ENCODE results near the gene MKKS. TPM values are rescaled to one million over a fixed set of nuclear protein-coding genes. Genes with fewer than 3 reads are reported as not detected.

The MKKS gene
- total and polyA plus RNA-seq, 2 of the 13 experiments (the other 11 are each of a cell fraction or from before 2014, with no cell fraction given), result 26.7 to 34.5 TPM

- no peak for TF ChIP-seq SP2 (CRISPR knock-in tag; IDR thresholded peaks at IDR 0.05)
- no peak for TF ChIP-seq ZNF282 (IDR thresholded peaks at IDR 0.05; ENCODE audit: partially characterized antibody)
- TF ChIP-seq CCDC6 (CRISPR knock-in tag; IDR thresholded peaks at IDR 0.05), result no peak
- TF ChIP-seq ZNF143 (CRISPR knock-in tag; IDR thresholded peaks at IDR 0.05), result no peak
- no peak for TF ChIP-seq ZFP36L1 (CRISPR knock-in tag; IDR thresholded peaks at IDR 0.05)
- TF ChIP-seq, protein P1, sequence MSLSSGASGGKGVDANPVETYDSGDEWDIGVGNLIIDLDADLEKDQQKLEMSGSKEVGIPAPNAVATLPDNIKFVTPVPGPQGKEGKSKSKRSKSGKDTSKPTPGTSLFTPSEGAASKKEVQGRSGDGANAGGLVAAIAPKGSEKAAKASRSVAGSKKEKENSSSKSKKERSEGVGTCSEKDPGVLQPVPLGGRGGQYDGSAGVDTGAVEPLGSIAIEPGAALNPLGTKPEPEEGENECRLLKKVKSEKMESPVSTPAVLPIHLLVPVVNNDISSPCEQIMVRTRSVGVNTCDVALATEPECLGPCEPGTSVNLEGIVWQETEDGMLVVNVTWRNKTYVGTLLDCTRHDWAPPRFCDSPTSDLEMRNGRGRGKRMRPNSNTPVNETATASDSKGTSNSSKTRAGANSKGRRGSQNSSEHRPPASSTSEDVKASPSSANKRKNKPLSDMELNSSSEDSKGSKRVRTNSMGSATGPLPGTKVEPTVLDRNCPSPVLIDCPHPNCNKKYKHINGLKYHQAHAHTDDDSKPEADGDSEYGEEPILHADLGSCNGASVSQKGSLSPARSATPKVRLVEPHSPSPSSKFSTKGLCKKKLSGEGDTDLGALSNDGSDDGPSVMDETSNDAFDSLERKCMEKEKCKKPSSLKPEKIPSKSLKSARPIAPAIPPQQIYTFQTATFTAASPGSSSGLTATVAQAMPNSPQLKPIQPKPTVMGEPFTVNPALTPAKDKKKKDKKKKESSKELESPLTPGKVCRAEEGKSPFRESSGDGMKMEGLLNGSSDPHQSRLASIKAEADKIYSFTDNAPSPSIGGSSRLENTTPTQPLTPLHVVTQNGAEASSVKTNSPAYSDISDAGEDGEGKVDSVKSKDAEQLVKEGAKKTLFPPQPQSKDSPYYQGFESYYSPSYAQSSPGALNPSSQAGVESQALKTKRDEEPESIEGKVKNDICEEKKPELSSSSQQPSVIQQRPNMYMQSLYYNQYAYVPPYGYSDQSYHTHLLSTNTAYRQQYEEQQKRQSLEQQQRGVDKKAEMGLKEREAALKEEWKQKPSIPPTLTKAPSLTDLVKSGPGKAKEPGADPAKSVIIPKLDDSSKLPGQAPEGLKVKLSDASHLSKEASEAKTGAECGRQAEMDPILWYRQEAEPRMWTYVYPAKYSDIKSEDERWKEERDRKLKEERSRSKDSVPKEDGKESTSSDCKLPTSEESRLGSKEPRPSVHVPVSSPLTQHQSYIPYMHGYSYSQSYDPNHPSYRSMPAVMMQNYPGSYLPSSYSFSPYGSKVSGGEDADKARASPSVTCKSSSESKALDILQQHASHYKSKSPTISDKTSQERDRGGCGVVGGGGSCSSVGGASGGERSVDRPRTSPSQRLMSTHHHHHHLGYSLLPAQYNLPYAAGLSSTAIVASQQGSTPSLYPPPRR (CRISPR knock-in tag; IDR thresholded peaks at IDR 0.05; ENCODE audit: borderline replicate concordance), result no peak; the same call in 1 of the 2 replicates
- TF ChIP-seq, protein P2, sequence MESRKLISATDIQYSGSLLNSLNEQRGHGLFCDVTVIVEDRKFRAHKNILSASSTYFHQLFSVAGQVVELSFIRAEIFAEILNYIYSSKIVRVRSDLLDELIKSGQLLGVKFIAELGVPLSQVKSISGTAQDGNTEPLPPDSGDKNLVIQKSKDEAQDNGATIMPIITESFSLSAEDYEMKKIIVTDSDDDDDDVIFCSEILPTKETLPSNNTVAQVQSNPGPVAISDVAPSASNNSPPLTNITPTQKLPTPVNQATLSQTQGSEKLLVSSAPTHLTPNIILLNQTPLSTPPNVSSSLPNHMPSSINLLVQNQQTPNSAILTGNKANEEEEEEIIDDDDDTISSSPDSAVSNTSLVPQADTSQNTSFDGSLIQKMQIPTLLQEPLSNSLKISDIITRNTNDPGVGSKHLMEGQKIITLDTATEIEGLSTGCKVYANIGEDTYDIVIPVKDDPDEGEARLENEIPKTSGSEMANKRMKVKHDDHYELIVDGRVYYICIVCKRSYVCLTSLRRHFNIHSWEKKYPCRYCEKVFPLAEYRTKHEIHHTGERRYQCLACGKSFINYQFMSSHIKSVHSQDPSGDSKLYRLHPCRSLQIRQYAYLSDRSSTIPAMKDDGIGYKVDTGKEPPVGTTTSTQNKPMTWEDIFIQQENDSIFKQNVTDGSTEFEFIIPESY (CRISPR knock-in tag; IDR thresholded peaks at IDR 0.05), result no peak
- no peak for TF ChIP-seq ZNF616 (CRISPR knock-in tag; IDR thresholded peaks at IDR 0.05; ENCODE audit: low read depth)
- TF ChIP-seq, protein P3, sequence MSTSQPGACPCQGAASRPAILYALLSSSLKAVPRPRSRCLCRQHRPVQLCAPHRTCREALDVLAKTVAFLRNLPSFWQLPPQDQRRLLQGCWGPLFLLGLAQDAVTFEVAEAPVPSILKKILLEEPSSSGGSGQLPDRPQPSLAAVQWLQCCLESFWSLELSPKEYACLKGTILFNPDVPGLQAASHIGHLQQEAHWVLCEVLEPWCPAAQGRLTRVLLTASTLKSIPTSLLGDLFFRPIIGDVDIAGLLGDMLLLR (CRISPR knock-in tag; IDR thresholded peaks at IDR 0.05), result no peak
- TF ChIP-seq TEAD3 (CRISPR knock-in tag; optimal IDR thresholded peaks at IDR 0.05; ENCODE audit: borderline replicate concordance), result peak; percentile 92
- peak; percentile 99 for TF ChIP-seq NR2F2 (IDR thresholded peaks at IDR 0.05; ENCODE audit: borderline replicate concordance, low read depth)
- peak; percentile 78 for TF ChIP-seq ZNF501 (CRISPR knock-in tag; IDR thresholded peaks at IDR 0.05)
- TF ChIP-seq, protein P4, sequence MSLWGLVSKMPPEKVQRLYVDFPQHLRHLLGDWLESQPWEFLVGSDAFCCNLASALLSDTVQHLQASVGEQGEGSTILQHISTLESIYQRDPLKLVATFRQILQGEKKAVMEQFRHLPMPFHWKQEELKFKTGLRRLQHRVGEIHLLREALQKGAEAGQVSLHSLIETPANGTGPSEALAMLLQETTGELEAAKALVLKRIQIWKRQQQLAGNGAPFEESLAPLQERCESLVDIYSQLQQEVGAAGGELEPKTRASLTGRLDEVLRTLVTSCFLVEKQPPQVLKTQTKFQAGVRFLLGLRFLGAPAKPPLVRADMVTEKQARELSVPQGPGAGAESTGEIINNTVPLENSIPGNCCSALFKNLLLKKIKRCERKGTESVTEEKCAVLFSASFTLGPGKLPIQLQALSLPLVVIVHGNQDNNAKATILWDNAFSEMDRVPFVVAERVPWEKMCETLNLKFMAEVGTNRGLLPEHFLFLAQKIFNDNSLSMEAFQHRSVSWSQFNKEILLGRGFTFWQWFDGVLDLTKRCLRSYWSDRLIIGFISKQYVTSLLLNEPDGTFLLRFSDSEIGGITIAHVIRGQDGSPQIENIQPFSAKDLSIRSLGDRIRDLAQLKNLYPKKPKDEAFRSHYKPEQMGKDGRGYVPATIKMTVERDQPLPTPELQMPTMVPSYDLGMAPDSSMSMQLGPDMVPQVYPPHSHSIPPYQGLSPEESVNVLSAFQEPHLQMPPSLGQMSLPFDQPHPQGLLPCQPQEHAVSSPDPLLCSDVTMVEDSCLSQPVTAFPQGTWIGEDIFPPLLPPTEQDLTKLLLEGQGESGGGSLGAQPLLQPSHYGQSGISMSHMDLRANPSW (CRISPR knock-in tag; IDR thresholded peaks at IDR 0.05; ENCODE audit: borderline replicate concordance), result peak; percentile 92
- TF ChIP-seq DNMT3B (CRISPR knock-in tag; conservative IDR thresholded peaks at IDR 0.05), result no peak
- TF ChIP-seq, protein P5, sequence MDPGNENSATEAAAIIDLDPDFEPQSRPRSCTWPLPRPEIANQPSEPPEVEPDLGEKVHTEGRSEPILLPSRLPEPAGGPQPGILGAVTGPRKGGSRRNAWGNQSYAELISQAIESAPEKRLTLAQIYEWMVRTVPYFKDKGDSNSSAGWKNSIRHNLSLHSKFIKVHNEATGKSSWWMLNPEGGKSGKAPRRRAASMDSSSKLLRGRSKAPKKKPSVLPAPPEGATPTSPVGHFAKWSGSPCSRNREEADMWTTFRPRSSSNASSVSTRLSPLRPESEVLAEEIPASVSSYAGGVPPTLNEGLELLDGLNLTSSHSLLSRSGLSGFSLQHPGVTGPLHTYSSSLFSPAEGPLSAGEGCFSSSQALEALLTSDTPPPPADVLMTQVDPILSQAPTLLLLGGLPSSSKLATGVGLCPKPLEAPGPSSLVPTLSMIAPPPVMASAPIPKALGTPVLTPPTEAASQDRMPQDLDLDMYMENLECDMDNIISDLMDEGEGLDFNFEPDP (CRISPR knock-in tag; conservative IDR thresholded peaks at IDR 0.05), result peak; percentile 98; the same call in 1 of the 2 replicates
- TF ChIP-seq JDP2 (CRISPR knock-in tag; IDR thresholded peaks at IDR 0.05; ENCODE audit: borderline replicate concordance), result no peak
- TF ChIP-seq FOXA1 (IDR thresholded peaks at IDR 0.05), result no peak
- peak; percentile 69 for TF ChIP-seq FOXA1 (CRISPR knock-in tag; IDR thresholded peaks at IDR 0.05)
These were observed 65.9 kb downstream of the MKKS start (continued) for GRCh38 chr20:10367943-10368701.

All from HepG2 (cell line).